Activated gamma-delta T cell treated with Interleukin-2 at 50 U/mL for 16 hours (primary cell): ENCODE measurements around the gene EEIG1.

Experiments used
- DNase-seq: peaks from one replicate; pipeline ENCODE4 v3.0.0-alpha.2; 2020

The EEIG1 gene

DNA sequence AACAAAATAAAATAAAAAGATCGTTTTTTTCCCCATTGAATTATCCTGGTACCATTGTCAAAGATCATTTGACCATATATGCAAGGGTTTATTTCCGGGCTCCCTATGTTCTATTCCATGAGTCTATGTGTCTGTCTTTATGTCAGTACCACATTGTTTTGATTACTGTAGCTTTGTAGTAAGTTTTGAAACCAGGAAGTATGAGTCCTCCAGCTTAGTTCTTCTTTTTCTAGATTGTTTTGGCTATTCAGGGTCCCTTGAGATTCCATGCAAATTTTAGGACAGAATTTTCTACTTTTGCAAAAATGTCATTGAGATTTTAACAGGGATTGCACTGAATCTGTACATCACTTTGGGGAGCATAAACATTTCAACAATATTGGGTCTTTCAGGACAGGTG, 18.7 kb upstream of the EEIG1 start:
- DNase-seq = no peak

DNA sequence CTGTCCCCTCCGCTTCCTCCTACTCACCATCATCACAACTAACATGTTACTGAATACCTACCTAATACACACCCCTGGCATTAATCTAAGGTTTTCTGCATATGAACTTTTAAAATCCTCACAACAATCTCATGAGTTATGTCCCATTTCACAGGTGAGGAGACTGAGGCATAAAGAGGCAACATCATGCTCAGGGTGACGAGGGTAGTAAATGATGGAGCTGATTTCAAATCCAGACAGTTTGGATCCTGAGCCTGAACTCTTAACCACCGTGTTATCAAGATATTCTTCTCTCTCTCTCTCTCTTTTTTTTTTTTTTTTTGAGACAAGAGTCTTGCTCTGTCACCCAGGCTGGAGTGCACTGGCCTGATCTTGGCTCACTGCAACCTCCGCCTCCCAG, 12.9 kb upstream of the EEIG1 start:
- DNase-seq = no peak

DNA sequence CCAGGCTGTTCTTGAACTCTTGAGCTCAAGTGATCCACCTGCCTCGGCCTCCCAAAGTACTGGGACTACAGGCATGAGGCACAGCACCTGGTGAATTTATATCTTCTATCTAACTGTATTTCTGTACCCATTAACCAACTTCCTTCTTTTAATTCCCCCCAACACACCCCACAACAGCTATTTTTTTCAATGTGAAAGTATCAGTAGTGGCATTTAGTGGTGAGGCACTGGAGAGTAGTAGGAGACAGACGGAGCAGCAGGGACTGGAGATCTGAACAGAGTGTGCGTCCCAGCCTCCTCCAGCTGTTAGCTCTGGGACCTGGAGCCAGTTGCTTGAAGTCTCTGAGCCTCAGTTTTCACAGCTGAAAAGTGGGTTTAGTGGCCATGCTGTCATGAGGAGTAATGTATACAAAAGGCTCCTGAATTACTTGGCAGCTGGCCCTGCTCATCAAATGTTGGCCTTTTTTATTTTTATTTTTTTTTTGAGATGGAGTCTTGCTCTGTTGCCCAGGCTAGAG, 11.0 kb upstream of the EEIG1 start:
- DNase-seq = no peak

DNA sequence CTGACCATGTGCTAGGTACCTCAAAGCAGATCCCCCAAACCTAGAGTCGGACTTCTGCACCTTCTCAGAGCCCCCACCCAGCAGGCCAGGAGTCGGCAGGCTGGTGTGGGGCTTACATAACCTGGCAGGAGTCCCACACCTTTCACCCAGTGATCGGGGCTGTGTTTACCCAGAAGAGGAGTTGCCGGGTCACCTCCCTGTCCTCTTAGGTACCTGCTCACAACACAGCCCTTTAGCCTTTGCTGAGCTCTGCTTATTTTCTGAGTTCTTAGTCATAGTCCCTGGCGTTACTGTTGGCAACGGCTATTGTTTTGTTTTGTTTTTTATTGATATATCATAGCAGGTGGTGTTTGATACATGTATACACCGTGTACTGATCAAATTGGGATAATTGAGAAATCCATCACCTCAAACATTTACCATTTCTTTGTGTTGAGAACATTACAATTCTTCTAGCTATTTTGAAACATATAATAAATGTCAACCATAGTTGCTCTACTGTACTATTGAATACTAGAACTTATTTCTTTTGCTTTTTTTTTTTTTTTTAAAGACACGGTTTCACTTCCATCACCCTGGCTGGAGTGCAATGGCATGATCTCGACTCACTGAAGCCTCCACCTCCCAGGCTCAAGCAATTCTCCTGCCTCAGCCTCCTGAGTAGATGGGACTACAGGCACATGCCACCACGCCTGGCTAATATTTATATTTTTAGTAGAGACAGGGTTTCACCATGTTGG, 10.4 kb upstream of the EEIG1 start:
- no peak for DNase-seq

DNA sequence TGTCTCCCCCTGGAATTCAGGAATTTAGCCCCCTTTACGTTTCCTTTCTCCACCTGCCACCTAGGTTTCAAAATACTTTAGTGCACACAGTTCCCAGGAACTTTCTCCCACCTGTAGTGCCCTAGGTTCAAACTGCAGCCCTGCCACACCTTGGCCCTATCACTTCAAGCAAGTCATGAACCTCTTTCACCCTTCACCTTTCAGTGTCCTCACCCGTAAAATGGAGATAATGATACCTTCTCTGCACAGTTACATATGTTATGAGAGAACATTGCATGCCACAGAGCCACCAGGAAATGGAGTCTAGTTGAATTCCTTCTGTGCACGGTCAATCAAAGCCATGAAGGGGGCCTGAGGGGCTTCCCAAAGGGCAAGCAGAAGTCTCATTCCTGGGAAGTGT, 9.8 kb upstream of the EEIG1 start:
- DNase-seq = no peak

DNA sequence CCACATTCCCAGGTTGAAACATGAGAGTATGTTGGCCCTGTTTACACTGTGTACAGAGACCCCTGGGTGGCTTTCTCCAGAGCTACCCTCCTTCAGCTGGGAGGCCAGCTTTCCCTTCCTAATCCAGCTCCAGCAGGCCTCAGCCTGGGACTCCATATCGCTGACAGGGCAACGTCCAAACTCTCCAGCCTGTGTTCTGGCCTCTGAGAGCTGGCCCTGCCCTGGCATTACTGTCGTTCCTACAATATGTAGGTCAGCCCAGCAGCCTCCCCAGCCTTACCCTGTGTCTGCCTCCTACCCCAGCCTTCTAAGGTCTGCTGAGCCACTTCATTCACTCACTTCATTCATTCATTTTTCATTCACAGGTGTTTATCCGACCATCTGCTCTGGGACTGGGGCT, 8.3 kb upstream of the EEIG1 start:
- DNase-seq = no peak

DNA sequence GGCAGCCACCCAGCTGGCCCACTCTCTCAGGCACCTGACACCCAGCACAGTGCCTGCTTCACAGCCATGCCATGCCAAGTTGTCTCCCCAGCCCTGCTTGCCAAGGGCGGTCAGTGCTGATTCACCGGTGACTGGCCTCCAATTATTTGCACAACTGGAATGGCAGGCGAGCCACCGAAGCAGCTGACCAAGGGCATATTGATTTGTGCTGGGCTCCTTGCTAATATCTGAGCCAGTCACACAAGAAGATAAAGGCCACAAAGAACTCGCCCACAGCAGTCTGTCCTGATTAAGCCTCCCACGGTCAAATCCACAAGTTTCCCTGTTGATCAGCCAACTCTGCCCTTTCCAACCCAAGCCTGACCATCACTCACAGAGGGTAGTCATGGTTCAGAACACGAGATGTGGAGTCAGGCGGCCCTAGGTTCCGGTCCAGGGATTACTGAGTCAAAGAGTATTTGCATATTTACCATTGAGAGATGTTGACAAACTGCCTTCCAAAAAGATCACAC, 6.4 kb upstream of the EEIG1 start:
- no peak for DNase-seq

DNA sequence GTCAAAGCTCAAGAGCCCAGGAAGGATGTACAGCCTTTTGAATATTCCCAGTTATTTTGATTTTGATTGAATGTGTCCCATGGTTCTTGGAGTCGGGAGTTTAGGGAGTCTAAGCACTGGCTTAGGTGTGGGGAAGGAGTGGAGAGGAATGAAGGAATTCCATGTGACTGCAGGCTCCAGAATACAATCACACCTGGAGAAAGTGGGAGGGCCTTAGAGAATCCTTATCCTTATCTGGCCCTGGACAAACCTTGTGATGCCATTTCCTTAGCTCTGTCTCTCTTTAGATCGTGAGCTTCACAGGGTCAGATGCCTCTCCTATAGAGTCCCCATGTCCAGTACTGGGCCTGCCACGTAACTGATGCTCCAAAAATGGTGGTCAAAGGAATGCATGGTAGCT, 4.2 kb upstream of the EEIG1 start:
- DNase-seq = no peak

DNA sequence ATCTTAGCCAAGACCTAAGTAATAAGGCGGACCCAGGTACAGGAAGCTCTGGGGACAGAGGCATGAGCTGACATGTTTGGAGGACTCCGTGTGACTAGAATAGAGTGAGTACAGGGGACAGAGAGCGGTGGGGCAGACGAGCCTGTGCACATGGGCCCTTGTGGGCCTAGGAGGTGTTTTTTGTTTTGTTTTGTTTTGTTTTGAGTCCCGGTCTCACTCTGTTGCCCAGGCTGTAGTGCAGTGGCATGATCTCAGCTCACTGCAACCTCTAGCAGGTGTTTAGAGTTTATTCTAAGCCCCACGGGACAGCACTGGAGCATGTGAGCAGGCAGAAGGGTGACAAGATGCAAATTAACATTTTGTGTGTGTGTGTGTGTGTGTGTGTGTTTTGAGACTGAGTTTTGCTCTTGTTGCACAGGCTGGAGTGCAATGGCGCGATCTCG, 3.1 kb upstream of the EEIG1 start:
- no peak for DNase-seq

DNA sequence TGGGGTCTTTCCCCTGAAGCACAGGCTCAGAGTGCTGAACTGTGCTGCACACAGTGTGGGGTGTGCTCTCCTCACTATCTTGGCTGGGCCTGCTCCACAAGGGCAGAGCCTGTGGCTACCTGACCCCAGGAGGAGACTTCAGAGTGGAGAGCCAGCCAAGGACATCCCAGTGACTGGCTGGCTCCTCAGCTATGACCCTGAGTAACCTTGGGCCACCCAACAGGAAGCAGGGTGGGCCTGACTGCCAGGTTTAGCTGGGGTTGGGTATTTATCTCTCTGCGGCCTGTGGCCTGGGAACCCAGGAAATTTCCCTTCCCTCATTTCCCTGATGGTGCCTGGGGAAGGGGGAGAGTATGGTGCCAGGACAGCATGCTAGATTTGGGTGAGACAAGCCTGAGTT, 2.1 kb upstream of the EEIG1 start:
- no peak for DNase-seq

DNA sequence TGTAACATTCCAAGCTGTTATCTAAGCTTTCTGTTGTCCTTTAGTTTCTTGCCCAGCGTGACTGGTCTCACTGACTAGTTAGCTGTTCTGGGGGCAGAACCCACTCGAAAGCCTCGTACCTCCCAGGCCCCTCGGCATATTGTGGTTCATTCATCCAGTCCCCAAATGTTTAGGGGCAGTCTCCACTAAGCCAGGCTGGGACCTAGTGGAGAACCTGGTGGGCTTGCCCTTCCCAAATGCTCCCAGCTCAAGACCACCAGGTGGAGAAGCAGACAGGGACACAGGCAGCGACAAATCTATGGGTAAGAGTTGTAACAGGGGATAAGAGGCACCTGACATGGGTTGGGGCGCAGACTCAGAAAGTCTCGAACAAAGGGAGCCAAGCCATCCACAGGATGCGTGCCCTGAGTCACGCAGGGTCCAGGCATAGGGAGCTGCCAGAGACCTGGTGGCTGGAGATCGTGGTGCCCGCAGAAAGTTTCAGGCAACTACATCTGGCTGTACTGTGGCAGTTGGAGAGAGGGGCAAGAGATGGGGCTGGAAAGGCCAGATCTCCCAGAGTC, 851 bp upstream of the EEIG1 start:
- DNase-seq = no peak

DNA sequence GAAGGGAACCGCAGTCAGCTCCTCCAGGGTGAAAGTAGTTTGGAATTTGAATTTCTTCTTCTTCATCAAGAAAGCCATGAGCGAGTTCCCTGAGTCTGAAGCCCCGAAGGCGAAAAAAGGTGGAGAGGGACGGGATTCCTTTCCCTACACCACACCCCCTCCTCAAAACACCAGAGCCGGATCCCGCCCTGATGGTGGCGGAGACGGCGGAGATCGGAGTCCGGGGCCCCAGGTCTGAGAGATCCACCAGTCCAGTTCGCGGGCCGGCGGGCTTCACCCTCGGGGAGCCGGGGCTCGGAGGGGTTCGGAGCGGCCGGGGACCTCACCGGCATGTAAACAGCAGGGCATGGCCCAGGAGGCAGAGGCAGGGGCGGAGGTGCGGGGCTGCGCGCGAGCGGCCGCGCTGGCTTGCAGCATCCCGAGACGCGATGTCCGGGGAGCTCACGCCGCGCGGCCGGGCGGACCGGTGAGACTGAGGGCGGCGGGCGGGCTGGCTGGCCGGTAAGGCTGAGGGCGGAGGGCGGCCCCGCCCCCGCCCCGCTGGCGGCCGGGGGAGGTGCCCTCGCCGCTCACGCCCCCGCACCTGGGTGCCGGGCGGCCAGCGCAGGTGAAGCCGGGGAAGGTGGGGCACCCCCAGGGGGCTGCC, 606 bp downstream of the EEIG1 start:
- peak; percentile 51 for DNase-seq

DNA sequence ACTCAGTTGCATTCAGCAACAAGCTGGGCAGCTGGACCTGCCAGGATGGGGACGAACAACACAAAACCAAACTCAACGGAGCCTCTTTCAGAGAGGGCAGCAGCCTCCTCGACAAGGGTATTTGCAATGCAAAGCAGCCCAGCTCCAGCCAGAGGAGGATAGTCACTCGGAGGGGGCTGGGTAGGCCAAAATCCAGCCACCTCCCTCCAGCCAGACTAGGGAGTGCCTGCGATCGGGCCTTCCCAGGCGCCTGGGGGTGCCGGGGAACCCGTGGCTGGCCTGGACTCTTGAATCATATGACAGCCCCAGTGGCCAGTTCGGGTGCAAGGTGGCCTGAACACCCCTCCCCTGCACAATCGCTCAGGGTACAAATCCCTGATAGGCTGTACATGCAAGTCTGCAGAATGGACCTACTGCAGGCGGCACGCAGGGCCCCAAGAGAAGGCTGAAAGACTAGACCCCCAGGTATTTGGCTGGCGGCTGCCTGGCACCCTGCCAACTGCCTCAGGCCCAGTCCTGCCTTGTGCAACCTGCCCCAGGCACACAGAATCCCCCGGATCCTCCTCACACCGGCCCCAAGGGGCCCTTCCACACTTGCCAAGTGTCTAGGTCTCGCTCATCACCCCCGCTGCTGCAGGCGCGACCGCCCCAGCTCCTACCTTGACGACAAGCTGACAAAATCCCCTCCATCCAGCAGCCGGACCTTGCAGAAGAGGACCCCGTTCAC, 1.3 kb downstream of the EEIG1 start:
- DNase-seq = peak; percentile 43

DNA sequence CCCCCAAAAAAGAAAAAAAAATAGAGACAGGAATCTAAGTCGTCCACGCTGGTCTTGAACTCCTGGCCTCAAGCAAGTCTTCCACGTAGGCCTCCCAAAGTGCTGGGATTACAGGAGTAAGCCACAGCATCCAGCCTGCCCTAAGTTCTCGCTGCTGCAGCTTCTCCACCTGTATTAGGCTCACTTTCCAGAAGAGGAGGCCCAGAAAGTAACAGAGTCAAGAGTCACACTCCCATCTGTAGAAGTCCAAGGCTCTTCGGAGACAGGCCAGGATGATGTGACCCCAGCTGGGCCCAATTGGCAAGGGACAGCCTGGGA, 1.8 kb downstream of the EEIG1 start:
- no peak for DNase-seq

DNA sequence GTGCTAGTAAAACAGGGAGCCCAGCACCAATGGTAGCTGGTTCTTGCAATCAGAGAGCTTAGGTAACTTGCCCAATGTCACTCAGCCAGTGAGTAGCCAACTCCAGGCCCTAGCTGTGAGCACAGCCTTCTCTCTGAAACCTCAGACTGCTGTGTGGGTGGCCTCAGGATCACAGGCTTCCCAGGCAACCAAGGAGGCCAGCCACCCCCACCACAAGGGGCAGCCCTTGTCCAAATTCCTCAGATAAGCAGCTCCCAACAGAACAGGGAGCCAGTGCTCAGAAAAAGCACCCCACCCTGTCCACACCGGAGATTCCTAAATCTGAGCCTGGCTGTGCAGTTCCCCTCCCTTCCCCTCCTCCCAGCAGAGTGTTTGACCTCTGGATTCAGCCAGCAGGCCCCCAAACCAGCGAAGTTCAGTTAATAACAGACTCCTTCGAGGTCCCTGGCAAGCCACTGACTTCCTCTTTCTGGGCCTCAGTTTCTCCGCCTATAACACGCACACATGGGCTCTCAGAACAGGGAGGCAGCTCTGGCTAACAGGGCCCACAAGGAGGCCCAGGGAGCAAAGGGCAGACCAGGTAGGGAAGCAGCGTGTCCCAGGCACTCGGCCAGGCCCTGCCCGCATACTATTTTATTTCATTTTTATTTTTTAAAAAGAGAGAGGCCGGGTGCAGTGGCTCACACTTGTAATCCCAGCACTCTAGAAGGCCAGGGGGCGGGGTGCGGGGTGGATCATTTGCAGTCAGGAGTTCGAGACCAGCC, 2.7 kb downstream of the EEIG1 start:
- DNase-seq = no peak

DNA sequence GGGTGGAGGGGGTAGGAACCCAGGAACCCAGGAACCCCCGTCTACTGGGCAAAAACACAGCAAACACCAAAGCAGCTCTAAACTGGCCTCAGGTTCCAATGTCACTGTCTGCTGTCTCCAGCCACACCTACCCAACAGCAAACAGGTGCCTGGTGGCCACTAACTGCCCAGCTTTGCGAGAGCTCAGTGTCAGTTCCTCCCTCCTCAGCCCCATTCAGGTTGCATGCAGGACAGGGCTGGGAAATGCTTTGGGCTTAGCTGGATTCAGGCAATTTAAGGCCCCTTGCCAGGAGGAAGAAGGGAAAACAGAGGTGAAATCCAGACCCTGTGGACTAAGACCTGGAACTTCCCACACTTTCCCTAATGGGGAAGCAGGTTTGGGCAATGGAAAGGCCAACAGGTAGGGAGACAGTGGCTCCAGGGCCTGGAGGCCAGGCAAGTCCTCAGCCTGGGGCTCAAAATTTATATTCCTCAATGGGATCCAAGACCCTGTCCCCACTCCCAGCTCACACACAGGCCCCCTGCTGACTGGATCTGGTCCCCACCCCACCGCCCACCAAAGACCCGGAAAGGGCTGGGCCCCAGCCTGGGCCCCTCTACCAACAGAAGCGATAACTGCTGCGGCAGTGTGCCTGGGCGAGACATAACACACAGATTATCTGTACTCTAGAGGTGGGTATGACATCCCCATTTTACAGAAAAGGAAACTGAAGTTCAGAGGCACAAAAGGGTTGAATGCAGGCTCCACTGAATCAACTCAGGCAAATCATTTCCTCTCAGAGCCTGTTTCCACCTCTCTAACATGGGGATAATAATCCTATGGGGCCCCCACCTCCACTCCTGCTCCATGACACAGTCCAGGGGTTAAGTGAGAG, 3.5 kb downstream of the EEIG1 start:
- DNase-seq = no peak

DNA sequence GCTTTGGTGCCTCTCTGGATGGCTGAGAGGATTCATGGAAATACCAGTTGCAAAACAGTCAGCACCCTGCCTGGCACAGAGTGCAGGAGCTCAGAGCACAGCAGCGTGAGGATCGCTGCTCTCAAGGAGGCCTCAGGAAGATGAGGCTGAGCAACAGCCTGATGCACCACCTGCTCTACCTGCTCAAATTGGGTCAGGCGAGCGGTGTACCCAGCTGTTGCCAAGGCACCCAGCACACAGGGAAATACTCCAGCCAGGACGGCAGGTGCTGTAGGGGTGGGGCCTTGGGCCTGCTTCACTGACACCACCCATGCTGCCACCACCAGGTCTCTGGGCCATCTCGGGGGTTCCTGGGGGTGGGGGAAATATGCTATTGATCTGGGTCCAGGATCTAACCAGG, 4.3 kb downstream of the EEIG1 start:
- DNase-seq = no peak

DNA sequence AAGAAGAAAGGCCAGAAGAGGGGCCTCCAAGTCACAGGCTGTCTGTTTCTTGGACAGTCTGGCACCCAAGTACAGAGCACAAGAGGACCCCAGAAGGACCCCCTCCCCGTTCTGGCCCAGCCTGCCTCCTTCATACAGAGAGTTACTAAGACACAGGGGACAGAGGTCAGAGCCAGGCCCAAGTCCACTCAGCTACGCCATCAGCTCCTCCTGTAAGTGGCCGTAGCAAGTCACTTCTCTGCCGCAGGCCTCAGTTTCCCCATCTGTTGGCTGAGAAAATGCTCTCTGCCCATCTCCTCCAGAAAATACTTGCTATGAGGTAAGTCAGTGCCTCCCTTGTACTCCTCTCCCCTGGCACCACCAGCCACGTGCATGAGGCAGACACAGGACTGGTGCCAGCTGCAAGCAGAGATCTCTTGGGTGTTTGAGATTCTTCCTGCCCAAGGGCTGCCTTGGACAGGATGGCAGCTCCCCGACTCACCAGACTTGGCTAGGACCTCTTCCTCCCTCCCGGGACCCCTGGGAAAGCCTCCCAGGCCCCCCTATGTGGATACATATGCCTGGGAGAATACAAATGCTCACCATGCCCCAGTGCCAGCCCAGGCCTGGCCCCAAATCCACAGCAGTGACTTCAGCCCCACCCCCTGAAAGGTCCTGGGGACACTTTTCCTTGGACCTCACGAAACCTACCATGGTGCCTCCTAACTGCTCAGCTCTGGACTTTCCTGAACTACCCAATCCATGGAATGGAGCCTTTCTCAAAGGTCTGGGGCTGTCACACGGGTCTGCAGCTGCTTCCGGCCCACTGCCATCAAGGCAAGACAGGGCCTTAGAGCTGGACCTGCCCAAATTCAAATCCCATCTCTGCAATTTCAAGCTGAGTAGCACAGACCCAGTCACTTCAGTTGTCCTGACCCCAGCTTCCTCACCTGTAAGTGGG, 5.1 kb downstream of the EEIG1 start:
- no peak for DNase-seq

DNA sequence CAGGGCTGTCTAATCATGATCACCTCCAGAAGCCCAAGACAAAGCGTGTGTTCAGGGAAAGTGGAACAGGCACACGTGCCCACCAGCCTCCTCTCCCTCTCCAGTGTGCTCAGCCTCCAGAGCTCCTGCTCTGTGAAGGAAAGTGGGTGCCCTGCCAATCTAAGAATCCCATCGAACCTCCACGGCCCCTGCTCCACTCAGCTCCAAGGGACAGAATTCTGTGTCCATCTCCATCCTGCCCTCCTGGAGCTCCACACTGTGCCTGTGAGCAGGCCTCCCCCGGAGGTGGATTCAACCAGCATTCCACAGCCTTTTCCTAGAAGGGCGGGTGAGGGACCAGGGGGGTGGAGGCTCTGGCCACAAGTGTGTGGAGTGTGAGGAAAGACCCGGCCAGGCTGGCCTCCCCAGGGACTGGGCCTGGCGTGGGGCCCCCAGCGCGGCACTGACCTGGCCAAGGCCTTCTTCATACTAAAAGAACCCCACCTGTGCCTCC, 6.0 kb downstream of the EEIG1 start:
- no peak for DNase-seq

DNA sequence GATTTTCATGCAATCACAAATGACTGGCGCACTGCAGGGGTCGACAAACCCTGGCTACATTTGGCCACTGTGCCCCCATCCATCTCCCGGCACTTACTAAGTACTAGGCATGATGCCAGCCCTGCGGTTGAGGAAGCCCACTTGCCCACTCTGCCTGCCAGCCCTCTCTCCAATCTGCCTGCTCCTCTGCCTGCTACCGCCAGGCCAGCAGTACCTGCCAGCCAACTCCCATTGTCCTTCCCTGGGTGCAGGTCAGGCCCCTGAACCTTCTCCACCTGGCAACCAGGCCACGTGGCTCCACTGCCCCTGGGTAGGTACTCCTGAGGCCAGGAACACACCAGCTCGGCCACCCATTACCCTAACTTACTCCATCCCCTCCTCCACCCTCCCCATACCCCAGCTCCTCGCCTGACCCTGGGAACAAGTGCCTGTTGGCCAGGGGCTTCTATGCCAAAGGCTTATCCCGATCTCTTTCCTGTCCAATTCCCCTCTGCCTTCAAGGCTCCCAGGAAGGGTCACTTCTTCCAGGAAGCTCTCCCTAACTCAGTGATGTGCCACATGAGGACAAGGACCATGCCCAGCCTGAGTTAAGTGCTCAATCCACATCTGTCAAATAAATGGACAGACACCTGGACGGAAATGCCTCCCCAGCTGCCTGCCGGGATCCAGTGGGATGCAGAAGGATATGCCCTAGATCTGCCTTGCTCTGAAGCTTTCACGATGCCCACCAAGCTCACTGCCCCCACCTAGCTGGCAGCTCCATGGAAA, 6.6 kb downstream of the EEIG1 start:
- peak; percentile 6 for DNase-seq
